Stimulated activated CD4-positive, alpha-beta T cell treated with anti-CD3 and anti-CD28 coated beads, Interleukin-2, amount 100 ng/mL, for 24 hours (primary cell): ENCODE measurements around the gene EXOC4.

ENCODE experiments used
- DNase-seq, 2 donors: peaks; one replicate each; pipeline ENCODE4 v3.0.0-alpha.2; 2020

EXOC4 gene

GRCh38 chr7:134113655-134114054, 860.8 kb downstream of the EXOC4 start:
- DNase-seq: no peak

- no peak for DNase-seq
Observed at GRCh38 chr7:134114992-134115391, 862.1 kb downstream of the EXOC4 start.
